ENCODE measurements around the gene AMPH.

The AMPH gene

DNA sequence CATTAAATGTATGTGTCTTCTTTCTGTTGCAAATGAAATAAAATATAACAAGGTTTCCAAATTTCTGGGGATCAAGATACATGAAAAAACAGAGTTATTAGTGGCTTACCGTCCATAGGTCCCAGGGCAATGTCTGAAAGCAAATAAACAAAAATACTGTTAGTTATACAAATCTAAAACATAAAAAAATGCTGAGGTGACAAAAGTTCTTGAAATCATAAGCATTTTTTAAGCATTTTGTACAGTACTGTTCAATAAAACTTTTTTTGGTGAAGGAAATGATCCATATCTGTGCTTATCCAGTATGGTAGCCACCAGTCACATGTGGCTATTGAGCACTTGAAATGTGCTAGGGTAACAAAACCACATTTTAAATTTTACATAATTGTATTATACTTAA is 199.1 kb downstream of the AMPH start:
- TF ChIP-seq CTCF (conservative IDR thresholded peaks at IDR 0.05; ENCODE audit: low read depth, low read length), result no peak
- no peak overlapping the region for H3K4me3 ChIP-seq (ENCODE audit: low read depth, low read length)
- no peak for DNase-seq (ENCODE audit: low read depth)

DNA sequence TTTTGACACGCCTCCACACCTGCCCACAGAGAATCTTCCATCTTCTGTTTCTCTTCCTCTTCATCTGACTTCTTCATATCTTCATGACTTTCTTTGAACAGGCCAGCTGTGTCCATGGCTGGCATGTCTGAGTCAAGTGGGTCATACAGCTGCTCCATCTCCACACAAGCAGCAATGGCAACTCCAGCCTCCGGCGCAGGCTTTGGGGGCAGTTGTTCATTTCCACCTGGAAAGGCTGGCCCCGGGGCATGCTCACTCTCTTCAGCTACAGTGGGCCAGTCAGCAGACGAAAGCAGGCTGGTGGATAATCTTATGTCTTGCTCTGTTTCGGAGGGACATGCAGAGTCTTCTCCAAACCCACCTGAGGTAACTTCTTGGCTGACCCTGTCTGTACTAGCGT is 202.1 kb downstream of the AMPH start:
- no peak for DNase-seq (ENCODE audit: low read depth)
- no peak overlapping the region for H3K4me3 ChIP-seq (ENCODE audit: low read depth, low read length)
- no peak for TF ChIP-seq CTCF (conservative IDR thresholded peaks at IDR 0.05; ENCODE audit: low read depth, low read length)

DNA sequence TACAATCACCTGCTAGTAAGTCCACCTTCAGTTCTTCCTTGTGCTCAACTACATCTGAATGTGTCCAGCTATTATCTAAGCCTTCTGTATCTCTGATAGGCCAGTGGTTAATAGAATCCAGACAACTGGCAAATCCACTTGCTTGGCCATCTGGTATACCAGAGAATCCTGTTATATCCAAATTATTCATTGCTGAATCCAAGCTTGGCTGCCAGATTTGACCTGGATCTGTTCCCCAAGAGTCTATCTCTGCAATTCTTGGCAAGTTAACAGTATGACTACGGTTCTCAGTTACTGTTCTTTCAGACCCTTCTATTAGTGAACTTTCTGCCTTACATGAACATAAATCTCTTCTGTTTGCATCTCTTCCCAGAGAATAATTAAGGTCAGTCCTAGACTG is 203.1 kb downstream of the AMPH start:
- TF ChIP-seq CTCF (conservative IDR thresholded peaks at IDR 0.05; ENCODE audit: low read depth, low read length), result no peak
- H3K4me3 ChIP-seq (ENCODE audit: low read depth, low read length), result no peak overlapping the region
- no peak for DNase-seq (ENCODE audit: low read depth)

DNA sequence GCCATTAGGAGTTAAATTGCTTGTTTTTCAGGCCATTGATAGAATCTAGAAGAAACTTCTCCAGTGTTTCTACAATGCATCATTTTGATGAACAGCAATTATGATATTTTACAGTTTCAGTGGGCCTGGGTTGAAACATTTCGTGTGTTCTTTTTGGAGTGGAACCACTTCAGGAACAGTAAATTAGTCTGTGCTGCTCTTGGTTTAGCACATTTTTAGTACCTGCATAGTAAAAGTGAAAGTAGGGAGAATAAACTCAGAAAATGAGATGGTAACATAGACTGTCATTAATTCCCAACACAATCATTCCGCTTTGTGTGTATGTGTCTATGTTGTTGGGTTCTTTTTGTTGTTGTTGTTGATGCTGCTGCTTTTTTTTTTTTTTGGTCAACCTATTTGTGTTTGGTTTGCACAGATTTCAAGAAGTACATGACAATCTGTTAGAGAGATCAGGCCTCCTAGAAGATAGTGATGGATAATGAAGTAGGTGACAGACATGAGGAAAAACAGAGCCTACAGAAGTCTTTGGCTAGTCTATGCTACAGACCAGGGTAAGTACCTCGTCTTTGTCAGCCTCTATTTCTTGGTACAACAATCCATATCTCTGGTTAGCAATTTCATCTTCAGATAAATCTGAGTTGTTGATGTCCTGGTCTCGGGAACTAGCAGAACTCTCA is 203.8 kb downstream of the AMPH start:
- no peak overlapping the region for H3K4me3 ChIP-seq (ENCODE audit: low read depth, low read length)
- no peak for DNase-seq (ENCODE audit: low read depth)
- TF ChIP-seq CTCF (conservative IDR thresholded peaks at IDR 0.05; ENCODE audit: low read depth, low read length), result no peak

- no peak overlapping the region for H3K4me3 ChIP-seq (ENCODE audit: low read depth, low read length)
- no peak for TF ChIP-seq CTCF (conservative IDR thresholded peaks at IDR 0.05; ENCODE audit: low read depth, low read length)
- no peak for DNase-seq (ENCODE audit: low read depth)
These were observed 205.7 kb downstream of the AMPH start for GRCh38 chr7:38425509-38425908.

DNA sequence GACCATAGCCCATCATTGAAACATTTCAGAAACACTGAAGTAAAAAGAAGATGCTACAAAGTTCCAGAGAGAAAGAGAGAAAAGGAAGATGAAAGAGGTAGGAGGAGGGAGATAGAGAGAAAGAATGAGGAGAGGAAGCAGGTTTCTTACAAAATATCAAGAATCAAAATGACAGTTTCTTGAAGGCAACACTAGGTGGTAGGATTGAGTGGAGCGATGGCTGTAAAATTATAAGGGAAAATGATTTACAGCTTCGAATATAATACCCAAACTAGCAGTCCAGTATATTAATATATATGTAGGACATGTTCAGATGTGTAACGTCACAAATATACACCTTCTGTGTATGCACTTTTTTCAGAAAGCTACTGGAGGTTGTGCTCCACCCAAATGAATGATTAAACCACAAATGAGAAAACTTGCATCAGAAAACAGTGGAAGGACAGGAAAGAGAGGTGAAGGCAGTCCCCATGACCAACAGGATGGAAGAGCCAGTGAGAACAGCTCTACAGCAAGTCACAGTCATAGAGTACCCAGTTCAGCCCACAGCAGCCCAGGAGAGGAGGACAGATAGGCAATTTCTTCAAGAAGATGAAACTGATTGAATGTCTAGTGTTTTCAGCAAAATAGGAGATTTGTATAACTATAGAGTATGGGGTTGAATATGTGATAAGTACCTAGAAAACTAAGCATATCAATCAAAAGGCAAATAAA is 206.3 kb downstream of the AMPH start:
- no peak overlapping the region for H3K4me3 ChIP-seq (ENCODE audit: low read depth, low read length)
- TF ChIP-seq CTCF (conservative IDR thresholded peaks at IDR 0.05; ENCODE audit: low read depth, low read length), result no peak
- DNase-seq (ENCODE audit: low read depth), result peak; percentile 37

DNA sequence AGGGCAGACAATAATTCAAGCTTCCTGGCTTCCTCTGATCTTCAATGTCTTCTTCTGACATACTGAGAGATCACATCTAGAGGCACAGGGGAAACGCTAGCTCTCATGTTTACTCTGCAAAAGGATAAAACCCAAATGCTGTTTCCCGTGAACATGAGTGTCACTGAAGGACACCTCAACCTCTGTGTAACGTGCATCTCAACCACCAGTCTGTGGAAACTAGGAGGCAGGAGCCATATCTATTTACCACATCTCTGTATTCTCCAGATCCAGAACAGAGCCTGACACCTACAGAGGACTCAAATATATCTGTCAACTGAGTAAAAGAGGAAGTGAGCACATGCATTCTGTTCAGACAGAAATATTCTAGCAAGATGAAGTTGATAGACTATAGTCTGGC is 217.4 kb downstream of the AMPH start:
- H3K4me3 ChIP-seq (ENCODE audit: low read depth, low read length), result no peak overlapping the region
- DNase-seq (ENCODE audit: low read depth), result no peak
- no peak for TF ChIP-seq CTCF (conservative IDR thresholded peaks at IDR 0.05; ENCODE audit: low read depth, low read length)
